ENCODE data around the gene LRBA.
"Not testable (repeated sequence)": the region's sequence is repeated elsewhere in the genome, so short reads cannot be mapped to it uniquely, and the experiment has no call there.

Gene LRBA

DNA sequence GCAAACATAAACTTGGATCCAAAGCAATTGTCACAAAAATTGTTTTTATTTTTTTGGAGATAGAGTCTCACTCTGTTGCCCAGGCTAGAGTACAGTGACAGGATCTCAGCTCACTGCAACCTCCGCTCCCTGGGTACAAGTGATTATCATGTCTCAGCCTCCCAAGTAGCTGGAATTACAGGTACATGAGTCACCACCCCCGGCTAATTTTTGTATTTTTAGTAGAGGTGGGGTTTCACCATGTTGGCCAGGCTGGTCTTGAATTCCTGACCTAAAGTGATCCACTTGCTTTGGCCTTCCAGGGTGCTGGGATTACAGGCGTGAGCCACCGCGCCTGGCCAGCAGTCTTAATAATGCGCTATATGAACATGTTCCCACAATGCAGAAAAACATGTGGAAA lies 272.2 kb downstream of the LRBA start:
- not testable (repeated sequence) for ATAC-seq, DNase-seq, H3K4me1 Mint-ChIP-seq, H3K4me3 Mint-ChIP-seq, H3K27me3 Mint-ChIP-seq, H3K27ac Mint-ChIP-seq, H3K9me3 Mint-ChIP-seq
- H3K36me3 Mint-ChIP-seq (ENCODE audit: low read depth): peaks cover 14% of the 10 kb centered on the region

DNA sequence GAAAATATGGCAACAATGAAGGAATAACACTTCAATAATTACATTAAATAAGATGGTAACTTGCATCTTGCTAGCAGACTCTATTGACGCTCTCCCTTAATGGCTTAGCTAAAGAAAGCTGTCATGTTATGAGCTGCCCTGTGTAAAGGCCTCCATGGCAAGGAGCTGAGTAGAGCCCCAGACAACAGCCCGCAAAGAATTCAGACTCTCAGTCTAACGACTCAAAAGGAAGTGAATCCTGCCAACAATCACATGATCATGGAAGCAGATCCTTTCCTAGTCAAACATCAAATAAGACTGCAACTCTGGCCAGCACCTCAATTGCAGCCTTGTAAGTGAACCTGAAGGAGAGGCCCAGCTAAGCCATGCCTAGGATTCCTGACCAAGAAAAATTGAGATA lies 275.5 kb downstream of the LRBA start:
- H3K27ac Mint-ChIP-seq: no peak overlapping the region
- no peaks in the 10 kb centered on the region for H3K27me3 Mint-ChIP-seq
- no peak overlapping the region for H3K4me3 Mint-ChIP-seq
- ATAC-seq: no peak
- peaks cover 6% of the 10 kb centered on the region for H3K9me3 Mint-ChIP-seq
- H3K4me1 Mint-ChIP-seq: no peaks in the 10 kb centered on the region
- peaks cover 12% of the 10 kb centered on the region for H3K36me3 Mint-ChIP-seq (ENCODE audit: low read depth)
- no peak for DNase-seq

GRCh38 chr4:150725957-150726523 lies 289.0 kb downstream of the LRBA start:
- DNase-seq (no peak), ATAC-seq (no peak)
- Mint-ChIP-seq H3K27me3 (no peaks in the 10 kb centered on the region), H3K36me3 (ENCODE audit: low read depth) (peaks cover 69% of the 10 kb centered on the region), H3K27ac (no peak overlapping the region), H3K9me3 (peaks cover 27% of the 10 kb centered on the region), H3K4me1 (peaks cover 2% of the 10 kb centered on the region), H3K4me3 (no peak overlapping the region)

DNA sequence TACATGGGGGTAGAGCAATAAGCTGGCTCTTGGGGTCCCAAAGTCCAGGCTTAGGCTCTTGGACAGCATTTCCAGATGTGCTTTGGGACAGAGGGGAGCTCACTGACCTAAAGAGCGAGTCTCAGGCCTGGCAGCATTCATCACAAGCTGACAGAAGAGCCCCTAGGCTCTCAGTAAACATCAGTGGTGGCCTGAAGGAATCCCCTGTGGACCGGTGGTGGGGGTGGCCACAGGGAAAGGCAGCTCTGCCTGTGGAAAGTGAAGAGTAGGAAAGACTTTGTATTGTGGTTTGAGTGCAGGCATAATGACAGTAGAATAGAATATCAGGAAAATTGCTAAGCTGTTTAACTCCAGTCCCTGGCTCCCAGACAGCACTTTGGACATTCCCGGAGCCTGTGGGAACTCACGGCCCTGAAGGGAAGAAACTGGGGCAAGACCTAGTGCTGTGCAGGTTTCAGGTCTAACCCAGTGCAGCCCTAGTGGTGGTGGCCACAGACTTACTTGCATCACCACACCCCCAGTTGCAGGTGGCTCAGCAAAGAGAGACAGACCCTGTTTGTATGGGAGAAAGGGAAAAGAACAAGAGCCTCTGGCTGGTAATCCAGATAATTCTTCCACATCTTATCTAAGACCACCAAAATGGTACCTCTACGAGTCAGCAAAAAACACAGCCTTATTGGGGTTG lies 291.2 kb downstream of the LRBA start:
- peaks cover 63% of the 10 kb centered on the region for H3K36me3 Mint-ChIP-seq (ENCODE audit: low read depth)

GRCh38 chr4:150722908-150723362 lies 292.1 kb downstream of the LRBA start:
- H3K4me3 Mint-ChIP-seq: no peak overlapping the region
- peaks cover 6% of the 10 kb centered on the region for H3K4me1 Mint-ChIP-seq
- ATAC-seq (no peak), DNase-seq (no peak)
- no peak overlapping the region for H3K27ac Mint-ChIP-seq
- peaks cover 17% of the 10 kb centered on the region for H3K9me3 Mint-ChIP-seq
- H3K36me3 Mint-ChIP-seq (ENCODE audit: low read depth): peaks cover 54% of the 10 kb centered on the region
- no peaks in the 10 kb centered on the region for H3K27me3 Mint-ChIP-seq

More for the DNA sequence above, 291.2 kb downstream of the LRBA start:
- Mint-ChIP-seq H3K27ac (no peak overlapping the region), H3K4me3 (no peak overlapping the region), H3K9me3 (peaks cover 23% of the 10 kb centered on the region), H3K27me3 (no peaks in the 10 kb centered on the region), H3K4me1 (peaks cover 6% of the 10 kb centered on the region)
- ATAC-seq (no peak), DNase-seq (no peak)

DNA sequence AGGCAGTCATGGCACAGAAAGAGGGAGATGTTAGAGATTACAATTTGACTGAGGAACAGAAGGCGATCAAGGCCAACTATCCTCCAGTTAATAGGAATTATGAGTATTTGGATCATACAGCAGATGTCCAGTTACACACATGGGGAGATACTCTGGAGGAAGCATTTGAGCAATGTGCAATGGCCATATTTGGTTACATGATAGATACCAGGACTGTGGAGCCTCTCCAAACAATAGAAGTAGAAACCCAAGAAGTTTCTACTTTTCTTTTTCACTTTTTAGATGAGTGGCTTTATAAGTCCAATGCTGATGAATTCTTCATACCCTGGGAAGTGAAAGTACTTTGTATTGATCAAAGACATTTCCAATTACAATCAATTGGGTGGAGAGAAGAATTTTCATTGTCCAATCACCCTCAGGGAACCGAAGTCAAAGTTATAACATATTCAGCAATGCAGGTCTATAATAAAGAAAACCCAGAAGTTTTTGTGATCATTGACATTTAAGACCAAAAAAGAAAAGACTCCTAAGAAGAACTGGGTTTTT lies 294.0 kb downstream of the LRBA start:
- ATAC-seq (no peak), DNase-seq (no peak)
- H3K9me3 Mint-ChIP-seq: peaks cover 5% of the 10 kb centered on the region
- H3K4me1 Mint-ChIP-seq: peaks cover 6% of the 10 kb centered on the region
- no peaks in the 10 kb centered on the region for H3K27me3 Mint-ChIP-seq
- H3K27ac Mint-ChIP-seq: no peak overlapping the region
- H3K36me3 Mint-ChIP-seq (ENCODE audit: low read depth): peaks cover 39% of the 10 kb centered on the region
- H3K4me3 Mint-ChIP-seq: no peak overlapping the region

- no peak for DNase-seq
- peaks cover 6% of the 10 kb centered on the region for H3K4me1 Mint-ChIP-seq
- H3K4me3 Mint-ChIP-seq: no peak overlapping the region
- H3K36me3 Mint-ChIP-seq (ENCODE audit: low read depth): peaks cover 23% of the 10 kb centered on the region
- no peaks in the 10 kb centered on the region for H3K27me3 Mint-ChIP-seq
- H3K9me3 Mint-ChIP-seq: no peaks in the 10 kb centered on the region
- no peak overlapping the region for H3K27ac Mint-ChIP-seq
- no peak for ATAC-seq
These were observed 297.1 kb downstream of the LRBA start for GRCh38 chr4:150717952-150718351.

DNA sequence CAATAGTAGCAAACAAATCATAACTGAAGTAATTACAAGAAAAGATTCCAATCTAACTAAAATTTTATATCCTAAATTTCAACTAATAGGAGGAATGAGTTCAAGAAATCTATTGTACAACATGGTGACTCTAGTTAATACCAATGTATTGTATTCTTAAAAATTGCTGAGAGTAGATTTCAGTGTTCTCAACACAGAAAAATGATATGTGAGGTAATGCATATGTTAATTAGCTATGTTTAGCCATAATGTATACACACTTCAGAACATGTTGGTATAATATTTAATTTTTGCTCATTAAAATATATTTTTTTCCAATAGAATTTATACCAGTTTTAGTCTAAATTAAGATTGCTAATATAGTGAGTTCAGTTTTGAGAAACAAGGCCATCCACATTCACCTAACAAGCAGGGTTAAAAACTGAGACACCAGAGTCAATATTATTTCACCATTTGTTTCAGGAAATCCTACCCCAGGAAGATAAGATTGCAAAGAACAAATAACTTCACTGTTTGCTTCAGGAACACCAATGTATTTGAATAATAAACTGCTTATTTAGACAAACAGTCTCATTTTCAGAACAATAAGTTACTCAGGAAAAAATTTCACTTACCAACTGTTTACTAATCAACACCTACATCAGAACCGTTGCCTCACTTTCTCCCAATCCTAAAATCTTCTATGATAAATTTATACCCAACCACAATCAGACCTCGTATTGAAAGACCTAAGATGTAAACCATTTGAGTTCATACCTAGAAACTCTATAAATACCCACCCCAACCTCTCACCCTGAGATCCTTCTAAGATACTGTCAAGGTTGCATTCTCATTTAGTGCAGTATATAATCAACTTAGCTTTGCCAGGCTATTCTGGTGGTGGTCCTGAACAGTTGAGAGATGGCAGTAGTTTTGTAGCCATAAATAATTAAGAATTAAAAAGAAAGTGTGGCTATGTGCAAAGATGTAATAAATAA lies 300.3 kb downstream of the LRBA start:
- H3K36me3 Mint-ChIP-seq (ENCODE audit: low read depth): peaks cover 10% of the 10 kb centered on the region
- no peak overlapping the region for H3K27ac Mint-ChIP-seq
- H3K4me1 Mint-ChIP-seq: peaks cover 3% of the 10 kb centered on the region
- H3K9me3 Mint-ChIP-seq: no peaks in the 10 kb centered on the region
- H3K4me3 Mint-ChIP-seq: no peak overlapping the region
- no peak for ATAC-seq
- no peaks in the 10 kb centered on the region for H3K27me3 Mint-ChIP-seq
- DNase-seq: no peak

GRCh38 chr4:150713251-150713650 lies 301.8 kb downstream of the LRBA start:
- no peaks in the 10 kb centered on the region for H3K27me3 Mint-ChIP-seq
- peaks cover 5% of the 10 kb centered on the region for H3K4me1 Mint-ChIP-seq
- no peaks in the 10 kb centered on the region for H3K9me3 Mint-ChIP-seq
- no peak overlapping the region for H3K4me3 Mint-ChIP-seq
- ATAC-seq: no peak
- DNase-seq: no peak
- H3K27ac Mint-ChIP-seq: no peak overlapping the region
- peaks cover 8% of the 10 kb centered on the region for H3K36me3 Mint-ChIP-seq (ENCODE audit: low read depth)

- Mint-ChIP-seq H3K27me3 (no peaks in the 10 kb centered on the region), H3K4me3 (no peak overlapping the region), H3K9me3 (no peaks in the 10 kb centered on the region), H3K27ac (no peak overlapping the region), H3K4me1 (peaks cover 5% of the 10 kb centered on the region), H3K36me3 (ENCODE audit: low read depth) (peaks cover 5% of the 10 kb centered on the region)
- ATAC-seq (no peak), DNase-seq (no peak)
These were observed 304.2 kb downstream of the LRBA start for GRCh38 chr4:150710770-150711375.

DNA sequence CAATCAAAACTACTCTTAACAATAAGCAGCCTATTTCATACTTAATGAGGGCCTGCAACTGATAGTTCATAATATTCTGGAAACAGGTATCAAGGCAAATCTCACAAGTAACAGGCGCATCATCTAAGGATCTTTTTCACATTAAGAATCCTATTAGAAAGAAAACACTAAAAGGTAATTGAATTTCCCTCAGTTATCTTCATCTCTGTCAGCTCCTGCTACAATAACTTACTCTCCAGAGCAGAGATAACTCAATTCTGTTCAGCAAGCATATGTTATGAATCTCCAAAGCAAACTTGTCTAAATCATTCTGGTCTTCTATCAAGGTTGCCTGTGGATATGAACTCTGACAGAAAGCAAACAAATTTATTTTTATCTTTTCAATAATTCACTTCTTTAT lies 307.1 kb downstream of the LRBA start:
- DNase-seq (no peak), ATAC-seq (no peak)
- Mint-ChIP-seq H3K9me3 (no peaks in the 10 kb centered on the region), H3K4me3 (no peak overlapping the region), H3K27me3 (no peaks in the 10 kb centered on the region), H3K36me3 (ENCODE audit: low read depth) (peaks cover 5% of the 10 kb centered on the region), H3K27ac (no peak overlapping the region), H3K4me1 (peaks cover 5% of the 10 kb centered on the region)

DNA sequence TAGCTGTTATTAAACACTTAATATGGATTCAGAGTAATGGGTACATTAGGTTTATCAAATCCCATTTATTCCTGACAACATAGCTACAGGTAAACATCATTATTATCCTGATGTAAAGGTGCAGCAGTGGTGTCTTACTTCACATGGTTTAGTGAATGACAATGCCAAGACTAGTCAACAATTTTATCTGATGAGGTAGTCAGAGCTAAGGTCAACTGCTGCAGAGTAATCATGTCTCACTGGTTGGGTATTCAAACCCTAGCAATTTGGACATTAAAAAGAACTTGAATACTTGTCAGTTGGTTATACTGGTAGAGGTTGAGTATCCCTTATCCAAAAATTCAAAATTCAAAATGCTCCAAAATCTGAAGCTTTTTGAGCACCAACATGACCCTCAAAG lies 315.5 kb downstream of the LRBA start:
- Mint-ChIP-seq H3K27me3 (no peaks in the 10 kb centered on the region), H3K9me3 (no peaks in the 10 kb centered on the region), H3K4me3 (no peak overlapping the region), H3K4me1 (no peaks in the 10 kb centered on the region), H3K27ac (no peak overlapping the region), H3K36me3 (ENCODE audit: low read depth) (peaks cover 4% of the 10 kb centered on the region)
- ATAC-seq: no peak
- DNase-seq: no peak

DNA sequence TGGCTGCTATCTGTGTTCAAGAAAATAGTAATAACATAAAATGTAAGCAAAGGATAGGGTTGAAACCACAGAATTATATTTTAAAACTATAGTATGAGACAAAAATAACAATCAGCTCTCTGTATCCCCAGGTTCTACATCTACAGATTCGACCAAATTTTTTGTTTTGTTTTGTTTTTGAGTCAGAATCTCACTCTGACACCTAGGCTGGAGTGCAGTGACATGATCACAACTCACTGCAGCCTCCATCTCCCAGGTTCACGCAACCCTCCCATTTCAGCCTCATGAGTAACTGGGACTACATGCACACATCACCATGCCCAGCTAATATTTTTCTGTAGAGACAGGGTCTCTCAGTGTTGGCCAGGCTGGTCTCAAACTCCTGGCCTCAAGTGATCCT lies 319.9 kb downstream of the LRBA start:
- peaks cover 16% of the 10 kb centered on the region for H3K36me3 Mint-ChIP-seq (ENCODE audit: low read depth)
- no peaks in the 10 kb centered on the region for H3K9me3 Mint-ChIP-seq
- DNase-seq (no peak), ATAC-seq (no peak)
- no peaks in the 10 kb centered on the region for H3K27me3 Mint-ChIP-seq
- no peaks in the 10 kb centered on the region for H3K4me1 Mint-ChIP-seq
- no peak overlapping the region for H3K27ac Mint-ChIP-seq
- no peak overlapping the region for H3K4me3 Mint-ChIP-seq

DNA sequence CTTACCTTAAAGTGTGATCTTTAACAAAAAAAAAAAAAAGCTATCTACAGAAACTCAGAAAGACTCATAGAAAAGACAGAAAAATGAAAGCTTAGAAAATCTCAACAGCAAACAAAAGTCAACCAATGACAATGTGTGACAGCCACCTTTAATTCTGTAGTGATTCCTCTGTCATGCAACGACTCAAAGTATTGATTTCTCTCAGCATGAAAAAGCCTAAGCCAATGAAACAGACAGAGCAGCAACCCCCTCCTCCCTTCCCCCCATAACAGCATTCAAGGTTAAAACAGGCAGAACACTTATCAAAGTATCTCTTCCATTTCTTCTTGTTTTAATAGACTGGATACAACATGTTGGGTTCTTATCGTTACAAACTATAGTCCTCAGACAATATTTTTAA lies 320.6 kb downstream of the LRBA start:
- no peaks in the 10 kb centered on the region for H3K4me1 Mint-ChIP-seq
- no peak overlapping the region for H3K27ac Mint-ChIP-seq
- peaks cover 17% of the 10 kb centered on the region for H3K36me3 Mint-ChIP-seq (ENCODE audit: low read depth)
- DNase-seq: no peak
- H3K9me3 Mint-ChIP-seq: no peaks in the 10 kb centered on the region
- no peak overlapping the region for H3K4me3 Mint-ChIP-seq
- H3K27me3 Mint-ChIP-seq: no peaks in the 10 kb centered on the region
- ATAC-seq: no peak
